ENCODE results near the gene FOXK1.

The FOXK1 gene

GRCh38 chr7:4803397-4804241 lies 121.5 kb downstream of the FOXK1 start:
- Histone ChIP-seq H3K36me3 (ENCODE audit: insufficient read depth, low read length) (no peaks in the 10 kb centered on the region), H3K4me3 (ENCODE audit: low read length) (no peak overlapping the region), H3K4me2 (ENCODE audit: low read length) (no peak overlapping the region), H3K9ac (ENCODE audit: low read depth, low read length) (no peak overlapping the region), H3K9me3 (replicated peaks; ENCODE audit: low read length) (no peaks in the 10 kb centered on the region), H3K4me1 (ENCODE audit: control insufficient read depth, insufficient read depth, low read length) (no peaks in the 10 kb centered on the region), H3K27me3 (ENCODE audit: control insufficient read depth, insufficient read depth, low read length) (peaks cover 3% of the 10 kb centered on the region)

GRCh38 chr7:4805110-4805983 lies 123.3 kb downstream of the FOXK1 start:
- no peak overlapping the region for H3K4me2 ChIP-seq (ENCODE audit: low read length)
- H3K9ac ChIP-seq (ENCODE audit: low read depth, low read length) = no peak overlapping the region
- H3K9me3 ChIP-seq (replicated peaks; ENCODE audit: low read length) = no peaks in the 10 kb centered on the region
- H3K36me3 ChIP-seq (ENCODE audit: insufficient read depth, low read length) = no peaks in the 10 kb centered on the region
- H3K4me1 ChIP-seq (ENCODE audit: control insufficient read depth, insufficient read depth, low read length) = no peaks in the 10 kb centered on the region
- H3K27me3 ChIP-seq (ENCODE audit: control insufficient read depth, insufficient read depth, low read length) = peaks cover 3% of the 10 kb centered on the region
- H3K4me3 ChIP-seq (ENCODE audit: low read length) = no peak overlapping the region

- Histone ChIP-seq H3K4me1 (ENCODE audit: control insufficient read depth, insufficient read depth, low read length) (no peaks in the 10 kb centered on the region), H3K9ac (ENCODE audit: low read depth, low read length) (no peak overlapping the region), H3K27me3 (ENCODE audit: control insufficient read depth, insufficient read depth, low read length) (peaks cover 3% of the 10 kb centered on the region)
These were observed 123.8 kb downstream of the FOXK1 start for GRCh38 chr7:4805984-4806300.

DNA sequence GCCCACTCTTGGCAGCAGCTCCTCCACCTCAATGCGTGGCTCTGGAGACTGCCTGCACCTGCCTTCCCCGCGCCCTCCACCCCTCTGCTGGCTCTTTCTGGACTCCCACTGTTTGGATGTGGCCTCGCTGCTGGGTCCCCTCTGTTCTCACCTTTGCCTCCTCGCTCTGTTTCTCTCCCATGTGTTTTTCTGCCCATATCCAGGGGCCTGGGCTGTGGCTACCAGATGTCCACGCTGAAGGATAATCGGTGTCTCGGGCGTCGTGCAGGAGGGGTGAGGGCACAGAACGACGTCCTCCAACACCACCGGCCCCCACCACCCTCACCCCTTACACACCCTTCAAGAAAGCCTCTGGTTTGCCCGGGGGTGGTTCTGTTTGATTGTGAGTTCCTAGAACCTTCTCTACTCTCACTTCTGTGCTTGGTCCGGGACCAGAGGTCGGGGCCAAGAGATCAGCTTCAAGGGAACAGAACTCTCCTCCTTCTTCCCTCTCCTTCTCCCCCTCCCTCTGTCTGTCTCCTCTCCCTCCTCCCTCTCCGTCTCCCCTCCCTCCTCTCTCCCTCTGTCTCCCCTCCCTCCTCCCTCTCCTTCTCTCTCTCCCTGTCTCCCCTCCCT lies 125.0 kb downstream of the FOXK1 start:
- Histone ChIP-seq H3K4me2 (ENCODE audit: low read length) (no peak overlapping the region), H3K9me3 (replicated peaks; ENCODE audit: low read length) (no peaks in the 10 kb centered on the region), H3K36me3 (ENCODE audit: insufficient read depth, low read length) (no peaks in the 10 kb centered on the region), H3K4me1 (ENCODE audit: control insufficient read depth, insufficient read depth, low read length) (no peaks in the 10 kb centered on the region), H3K27me3 (ENCODE audit: control insufficient read depth, insufficient read depth, low read length) (peaks cover 3% of the 10 kb centered on the region), H3K4me3 (ENCODE audit: low read length) (no peak overlapping the region), H3K9ac (ENCODE audit: low read depth, low read length) (no peak overlapping the region)

More at GRCh38 chr7:4805984-4806300, 123.8 kb downstream of the FOXK1 start:
- Histone ChIP-seq H3K4me2 (ENCODE audit: low read length) (no peak overlapping the region), H3K36me3 (ENCODE audit: insufficient read depth, low read length) (no peaks in the 10 kb centered on the region), H3K9me3 (replicated peaks; ENCODE audit: low read length) (no peaks in the 10 kb centered on the region), H3K4me3 (ENCODE audit: low read length) (no peak overlapping the region)

DNA sequence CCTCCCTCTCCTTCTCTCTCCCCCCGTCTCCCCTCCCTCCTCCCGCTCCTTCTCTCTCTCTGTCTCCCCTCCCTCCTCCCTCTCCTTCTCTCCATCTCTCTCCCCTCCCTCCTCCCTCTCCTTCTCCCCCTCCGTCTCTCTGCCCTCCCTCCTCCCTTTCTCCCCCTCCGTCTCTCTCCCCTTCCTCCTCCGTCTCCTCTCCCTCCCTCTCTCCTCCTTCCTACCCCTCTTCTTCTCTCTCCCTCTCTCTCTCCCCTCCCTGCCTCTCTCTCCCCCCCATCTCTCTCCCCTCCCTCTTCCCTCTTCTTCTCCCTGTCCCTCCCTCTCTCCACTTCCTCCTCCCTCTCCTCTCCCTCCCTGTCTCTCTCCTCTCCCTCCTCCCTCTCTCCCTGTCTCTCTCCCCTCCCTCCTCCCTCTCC lies 125.5 kb downstream of the FOXK1 start:
- Histone ChIP-seq H3K27me3 (ENCODE audit: control insufficient read depth, insufficient read depth, low read length) (peaks cover 3% of the 10 kb centered on the region), H3K9ac (ENCODE audit: low read depth, low read length) (no peak overlapping the region), H3K36me3 (ENCODE audit: insufficient read depth, low read length) (no peaks in the 10 kb centered on the region), H3K9me3 (replicated peaks; ENCODE audit: low read length) (no peaks in the 10 kb centered on the region), H3K4me2 (ENCODE audit: low read length) (no peak overlapping the region), H3K4me1 (ENCODE audit: control insufficient read depth, insufficient read depth, low read length) (no peaks in the 10 kb centered on the region), H3K4me3 (ENCODE audit: low read length) (no peak overlapping the region)

DNA sequence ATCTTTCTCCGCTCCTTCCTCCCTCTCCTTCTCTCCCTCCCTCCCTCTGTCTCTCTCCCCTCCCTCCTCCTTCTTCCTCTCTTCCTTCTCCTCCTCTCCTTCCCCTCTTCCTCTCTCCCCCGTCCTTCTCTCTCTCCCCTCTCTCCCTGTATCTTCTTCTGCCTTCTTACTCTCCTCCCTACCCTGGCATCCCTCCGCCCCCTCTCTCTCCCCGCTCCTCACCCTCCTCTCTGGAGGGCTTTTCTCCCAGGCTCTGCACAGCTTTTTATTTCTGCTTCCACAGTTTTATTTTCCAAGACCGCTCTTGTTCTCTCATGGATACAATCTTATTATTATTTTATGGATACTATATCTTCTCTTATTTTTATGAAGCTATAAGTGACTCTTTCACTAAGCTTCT lies 125.9 kb downstream of the FOXK1 start:
- no peak overlapping the region for H3K9ac ChIP-seq (ENCODE audit: low read depth, low read length)
- no peaks in the 10 kb centered on the region for H3K36me3 ChIP-seq (ENCODE audit: insufficient read depth, low read length)
- no peaks in the 10 kb centered on the region for H3K4me1 ChIP-seq (ENCODE audit: control insufficient read depth, insufficient read depth, low read length)
- no peak overlapping the region for H3K4me2 ChIP-seq (ENCODE audit: low read length)
- peaks cover 3% of the 10 kb centered on the region for H3K27me3 ChIP-seq (ENCODE audit: control insufficient read depth, insufficient read depth, low read length)
- H3K9me3 ChIP-seq (replicated peaks; ENCODE audit: low read length) = no peaks in the 10 kb centered on the region
- no peak overlapping the region for H3K4me3 ChIP-seq (ENCODE audit: low read length)

GRCh38 chr7:4808565-4808964 lies 126.5 kb downstream of the FOXK1 start:
- Histone ChIP-seq H3K36me3 (ENCODE audit: insufficient read depth, low read length) (no peaks in the 10 kb centered on the region), H3K9ac (ENCODE audit: low read depth, low read length) (no peak overlapping the region), H3K4me3 (ENCODE audit: low read length) (no peak overlapping the region), H3K27me3 (ENCODE audit: control insufficient read depth, insufficient read depth, low read length) (peaks cover 3% of the 10 kb centered on the region), H3K4me2 (ENCODE audit: low read length) (no peak overlapping the region), H3K9me3 (replicated peaks; ENCODE audit: low read length) (peaks cover 4% of the 10 kb centered on the region), H3K4me1 (ENCODE audit: control insufficient read depth, insufficient read depth, low read length) (no peaks in the 10 kb centered on the region)

DNA sequence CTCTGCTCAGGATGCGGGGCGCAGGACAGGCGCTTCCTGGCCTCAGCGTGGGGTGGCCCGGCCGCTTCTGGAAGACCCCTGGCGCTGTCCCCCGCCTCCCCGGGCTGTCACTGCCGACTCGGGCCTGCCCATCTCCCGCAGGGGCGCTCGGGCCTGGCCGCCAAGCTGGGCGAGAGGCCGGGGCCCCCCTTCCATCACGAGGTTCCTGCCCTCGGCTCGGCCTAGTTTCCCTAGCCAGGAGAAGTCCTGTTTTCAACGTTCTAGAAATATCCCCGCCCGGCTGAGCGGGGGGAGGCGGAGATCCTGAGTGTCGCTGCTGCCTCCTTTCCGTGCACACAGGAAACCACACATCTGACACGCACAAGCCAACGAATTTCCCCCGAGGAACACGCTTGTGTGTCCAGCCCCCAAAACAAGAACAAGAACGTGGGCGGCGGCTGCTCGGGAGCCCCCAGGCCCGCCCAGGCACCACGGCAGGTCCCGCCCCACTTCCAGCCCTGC lies 127.0 kb downstream of the FOXK1 start:
- Histone ChIP-seq H3K4me2 (ENCODE audit: low read length) (no peak overlapping the region), H3K4me1 (ENCODE audit: control insufficient read depth, insufficient read depth, low read length) (no peaks in the 10 kb centered on the region), H3K36me3 (ENCODE audit: insufficient read depth, low read length) (no peaks in the 10 kb centered on the region), H3K9ac (ENCODE audit: low read depth, low read length) (no peak overlapping the region), H3K27me3 (ENCODE audit: control insufficient read depth, insufficient read depth, low read length) (peaks cover 3% of the 10 kb centered on the region), H3K9me3 (replicated peaks; ENCODE audit: low read length) (peaks cover 4% of the 10 kb centered on the region), H3K4me3 (ENCODE audit: low read length) (no peak overlapping the region)

- H3K9ac ChIP-seq (ENCODE audit: low read depth, low read length) = no peak overlapping the region
- no peak overlapping the region for H3K4me2 ChIP-seq (ENCODE audit: low read length)
- H3K36me3 ChIP-seq (ENCODE audit: insufficient read depth, low read length) = no peaks in the 10 kb centered on the region
- H3K4me3 ChIP-seq (ENCODE audit: low read length) = no peak overlapping the region
- H3K9me3 ChIP-seq (replicated peaks; ENCODE audit: low read length) = peaks cover 4% of the 10 kb centered on the region
- H3K4me1 ChIP-seq (ENCODE audit: control insufficient read depth, insufficient read depth, low read length) = no peaks in the 10 kb centered on the region
- H3K27me3 ChIP-seq (ENCODE audit: control insufficient read depth, insufficient read depth, low read length) = peaks cover 3% of the 10 kb centered on the region
These were observed 127.6 kb downstream of the FOXK1 start for GRCh38 chr7:4809666-4810065.

- H3K36me3 ChIP-seq (ENCODE audit: insufficient read depth, low read length) = no peaks in the 10 kb centered on the region
- no peaks in the 10 kb centered on the region for H3K4me1 ChIP-seq (ENCODE audit: control insufficient read depth, insufficient read depth, low read length)
- no peak overlapping the region for H3K4me3 ChIP-seq (ENCODE audit: low read length)
- peaks cover 4% of the 10 kb centered on the region for H3K9me3 ChIP-seq (replicated peaks; ENCODE audit: low read length)
- no peak overlapping the region for H3K4me2 ChIP-seq (ENCODE audit: low read length)
- H3K27me3 ChIP-seq (ENCODE audit: control insufficient read depth, insufficient read depth, low read length) = no peaks in the 10 kb centered on the region
- H3K9ac ChIP-seq (ENCODE audit: low read depth, low read length) = no peak overlapping the region
These were observed 132.3 kb downstream of the FOXK1 start for GRCh38 chr7:4814433-4814832.

DNA sequence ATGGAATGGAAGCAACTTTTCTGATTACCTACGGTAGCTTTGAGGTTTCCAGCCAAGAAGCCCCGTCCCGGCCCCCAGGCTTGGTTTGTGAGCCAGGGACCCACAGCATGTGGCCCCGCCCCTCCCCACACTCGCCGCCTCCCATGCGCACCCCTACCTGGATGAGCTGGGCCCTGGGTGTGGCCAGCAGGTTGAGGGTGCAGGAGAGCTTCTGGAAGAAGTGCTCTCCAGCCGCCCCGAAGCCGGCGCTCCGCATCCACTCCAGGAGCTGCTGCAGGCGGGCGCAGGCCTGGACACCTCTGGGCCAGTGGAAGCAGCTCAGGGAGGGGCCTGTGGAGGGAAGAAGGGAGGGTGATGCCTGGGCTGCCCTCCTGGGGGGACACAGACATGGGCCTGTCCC lies 133.0 kb downstream of the FOXK1 start:
- Histone ChIP-seq H3K4me3 (ENCODE audit: low read length) (no peak overlapping the region), H3K27me3 (ENCODE audit: control insufficient read depth, insufficient read depth, low read length) (no peaks in the 10 kb centered on the region), H3K36me3 (ENCODE audit: insufficient read depth, low read length) (no peaks in the 10 kb centered on the region), H3K9ac (ENCODE audit: low read depth, low read length) (no peak overlapping the region), H3K9me3 (replicated peaks; ENCODE audit: low read length) (peaks cover 4% of the 10 kb centered on the region), H3K4me1 (ENCODE audit: control insufficient read depth, insufficient read depth, low read length) (no peaks in the 10 kb centered on the region), H3K4me2 (ENCODE audit: low read length) (no peak overlapping the region)
